ENCODE measurements around the gene PDZD2.

PDZD2 gene

GRCh38 chr5:31888564-31888963, 249.6 kb downstream of the PDZD2 start:
- Histone ChIP-seq H3K27ac (ENCODE audit: low read depth, low read length) (no peak overlapping the region), H3K79me2 (ENCODE audit: control insufficient read depth, low read length) (no peaks in the 10 kb centered on the region), H3K4me3 (ENCODE audit: low read length) (no peak overlapping the region), H4K20me1 (ENCODE audit: control insufficient read depth, insufficient read depth, low read depth, low read length) (no peaks in the 10 kb centered on the region), H3F3A (ENCODE audit: control insufficient read depth, insufficient read depth) (no peaks in the 10 kb centered on the region), H3K4me2 (ENCODE audit: low read length) (no peak overlapping the region), H3K36me3 (ENCODE audit: control insufficient read depth, low read length) (no peaks in the 10 kb centered on the region), H3K9me2 (replicated peaks; ENCODE audit: control insufficient read depth, low read length) (no peaks in the 10 kb centered on the region), H3K9me3 (ENCODE audit: control insufficient read depth, insufficient read depth, low read length) (no peaks in the 10 kb centered on the region), H3K4me1 (ENCODE audit: control insufficient read depth, low read length) (no peaks in the 10 kb centered on the region), H3K27me3 (ENCODE audit: control insufficient read depth, low read length) (peaks cover 3% of the 10 kb centered on the region; the same call in 1 of the 2 replicates)
- no peak for TF ChIP-seq EZH2phosphoT487 (IDR thresholded peaks at IDR 0.05; ENCODE audit: borderline replicate concordance, low read length)
- TF ChIP-seq CTCF (IDR thresholded peaks at IDR 0.05; ENCODE audit: low read depth, low read length, poor library complexity, severe bottlenecking), result no peak

GRCh38 chr5:31889001-31889561, 250.2 kb downstream of the PDZD2 start:
- no peak overlapping the region for H3K4me2 ChIP-seq (ENCODE audit: low read length)
- no peaks in the 10 kb centered on the region for H3K79me2 ChIP-seq (ENCODE audit: control insufficient read depth, low read length)
- H3K27me3 ChIP-seq (ENCODE audit: control insufficient read depth, low read length), result peaks cover 3% of the 10 kb centered on the region; the same call in 1 of the 2 replicates
- no peak overlapping the region for H3K27ac ChIP-seq (ENCODE audit: low read depth, low read length)
- H3K4me3 ChIP-seq (ENCODE audit: low read length), result no peak overlapping the region
- no peaks in the 10 kb centered on the region for H3F3A ChIP-seq (ENCODE audit: control insufficient read depth, insufficient read depth)
- H3K9me2 ChIP-seq (replicated peaks; ENCODE audit: control insufficient read depth, low read length), result no peaks in the 10 kb centered on the region
- no peaks in the 10 kb centered on the region for H3K4me1 ChIP-seq (ENCODE audit: control insufficient read depth, low read length)
- TF ChIP-seq CTCF (IDR thresholded peaks at IDR 0.05; ENCODE audit: low read depth, low read length, poor library complexity, severe bottlenecking) (no peak), EZH2phosphoT487 (IDR thresholded peaks at IDR 0.05; ENCODE audit: borderline replicate concordance, low read length) (no peak)
- no peaks in the 10 kb centered on the region for H3K36me3 ChIP-seq (ENCODE audit: control insufficient read depth, low read length)
- no peaks in the 10 kb centered on the region for H4K20me1 ChIP-seq (ENCODE audit: control insufficient read depth, insufficient read depth, low read depth, low read length)
- H3K9me3 ChIP-seq (ENCODE audit: control insufficient read depth, insufficient read depth, low read length), result no peaks in the 10 kb centered on the region

- H3K4me2 ChIP-seq (ENCODE audit: low read length), result no peak overlapping the region
- no peaks in the 10 kb centered on the region for H3K4me1 ChIP-seq (ENCODE audit: control insufficient read depth, low read length)
- H3K36me3 ChIP-seq (ENCODE audit: control insufficient read depth, low read length), result no peaks in the 10 kb centered on the region
- H3K79me2 ChIP-seq (ENCODE audit: control insufficient read depth, low read length), result no peaks in the 10 kb centered on the region
- no peaks in the 10 kb centered on the region for H3K9me3 ChIP-seq (ENCODE audit: control insufficient read depth, insufficient read depth, low read length)
- H3K27ac ChIP-seq (ENCODE audit: low read depth, low read length), result no peak overlapping the region
- H3K9me2 ChIP-seq (replicated peaks; ENCODE audit: control insufficient read depth, low read length), result no peaks in the 10 kb centered on the region
- H3K4me3 ChIP-seq (ENCODE audit: low read length), result no peak overlapping the region
- H4K20me1 ChIP-seq (ENCODE audit: control insufficient read depth, insufficient read depth, low read depth, low read length), result no peaks in the 10 kb centered on the region
- peaks cover 3% of the 10 kb centered on the region; the same call in 1 of the 2 replicates for H3K27me3 ChIP-seq (ENCODE audit: control insufficient read depth, low read length)
- H3F3A ChIP-seq (ENCODE audit: control insufficient read depth, insufficient read depth), result no peaks in the 10 kb centered on the region
- TF ChIP-seq CTCF (IDR thresholded peaks at IDR 0.05; ENCODE audit: low read depth, low read length, poor library complexity, severe bottlenecking) (no peak), EZH2phosphoT487 (IDR thresholded peaks at IDR 0.05; ENCODE audit: borderline replicate concordance, low read length) (no peak)
Observed at GRCh38 chr5:31890046-31890445, 251.1 kb downstream of the PDZD2 start.

All from DOHH2 (cell line).